ENCODE measurements around the gene TOMM6. TPM values are rescaled to one million over a fixed set of nuclear protein-coding genes. Genes with fewer than 3 reads are reported as not detected.
A peak's percentile ranks its signal among the peaks of the same experiment; 100 is the strongest.

Gene TOMM6
- total RNA-seq, 3 donors from 2014 or later (not counting 1 experiment from before 2014, with no cell fraction given), result 95.0 to 109 (median 96.6) TPM

DNA sequence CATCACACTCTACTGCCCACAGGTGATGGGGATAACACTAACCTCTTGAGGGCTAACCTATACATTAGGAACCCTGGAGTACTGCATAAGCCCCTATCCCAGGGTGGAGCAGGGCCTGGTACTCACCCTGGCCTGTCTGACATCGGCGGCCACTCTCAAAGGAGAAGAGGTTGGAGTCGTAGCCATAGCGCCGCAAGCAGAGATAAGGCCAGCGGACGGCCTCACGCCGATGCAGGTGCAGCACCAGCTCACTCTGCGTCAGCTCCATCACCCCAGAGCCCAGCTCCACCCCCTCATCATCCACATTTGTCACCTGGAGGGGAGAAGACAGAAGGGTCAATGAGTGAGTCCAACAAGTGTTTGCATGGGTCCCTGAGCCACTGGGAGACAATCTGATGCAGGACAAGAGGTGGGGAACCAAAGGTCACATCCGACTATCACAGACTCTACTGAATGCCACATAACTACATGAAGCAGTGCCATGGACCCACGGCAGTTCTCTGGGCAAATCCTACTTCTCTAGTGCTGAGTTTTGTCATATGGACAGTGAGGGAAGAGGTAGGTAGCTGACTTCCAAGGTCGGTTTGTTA is 12.1 kb upstream of the TOMM6 start:
- Mint-ChIP-seq H3K36me3 (peaks cover 13% of the 10 kb centered on the region), H3K4me1 (peaks cover 7 to 15% of the 10 kb centered on the region in 2 donors), H3K4me3 (no peak overlapping the region), H3K9me3 (no peaks in the 10 kb centered on the region), H3K27ac (no peak overlapping the region), H3K27me3 (ENCODE audit: low read depth in 2 of 2) (no peaks in the 10 kb centered on the region)
- no peak for DNase-seq
- no peak overlapping the region for H3K27ac ChIP-seq (ENCODE audit: low read length)
- no peak for ATAC-seq
- peaks cover 7% of the 10 kb centered on the region for H3K4me1 ChIP-seq (ENCODE audit: control insufficient read depth, insufficient read depth, low read length)
- intact Hi-C loops (cut with micrococcal nuclease), result no loop called here
- H3K9me3 ChIP-seq (ENCODE audit: control insufficient read depth, insufficient read depth, low read length), result no peaks in the 10 kb centered on the region
- no peak overlapping the region for H3K4me3 ChIP-seq (ENCODE audit: low read length)
- 97% methylated on average over 11 of the region's 13 CpGs for WGBS (ENCODE audit: insufficient coverage)
- peaks cover 37% of the 10 kb centered on the region for H3K36me3 ChIP-seq (ENCODE audit: control insufficient read depth, insufficient read depth, low read length)
- TF ChIP-seq, protein P1, sequence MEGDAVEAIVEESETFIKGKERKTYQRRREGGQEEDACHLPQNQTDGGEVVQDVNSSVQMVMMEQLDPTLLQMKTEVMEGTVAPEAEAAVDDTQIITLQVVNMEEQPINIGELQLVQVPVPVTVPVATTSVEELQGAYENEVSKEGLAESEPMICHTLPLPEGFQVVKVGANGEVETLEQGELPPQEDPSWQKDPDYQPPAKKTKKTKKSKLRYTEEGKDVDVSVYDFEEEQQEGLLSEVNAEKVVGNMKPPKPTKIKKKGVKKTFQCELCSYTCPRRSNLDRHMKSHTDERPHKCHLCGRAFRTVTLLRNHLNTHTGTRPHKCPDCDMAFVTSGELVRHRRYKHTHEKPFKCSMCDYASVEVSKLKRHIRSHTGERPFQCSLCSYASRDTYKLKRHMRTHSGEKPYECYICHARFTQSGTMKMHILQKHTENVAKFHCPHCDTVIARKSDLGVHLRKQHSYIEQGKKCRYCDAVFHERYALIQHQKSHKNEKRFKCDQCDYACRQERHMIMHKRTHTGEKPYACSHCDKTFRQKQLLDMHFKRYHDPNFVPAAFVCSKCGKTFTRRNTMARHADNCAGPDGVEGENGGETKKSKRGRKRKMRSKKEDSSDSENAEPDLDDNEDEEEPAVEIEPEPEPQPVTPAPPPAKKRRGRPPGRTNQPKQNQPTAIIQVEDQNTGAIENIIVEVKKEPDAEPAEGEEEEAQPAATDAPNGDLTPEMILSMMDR (IDR thresholded peaks at IDR 0.05), result no peak
- no peaks in the 10 kb centered on the region for H3K27me3 ChIP-seq (ENCODE audit: control insufficient read depth, insufficient read depth, low read length)

DNA sequence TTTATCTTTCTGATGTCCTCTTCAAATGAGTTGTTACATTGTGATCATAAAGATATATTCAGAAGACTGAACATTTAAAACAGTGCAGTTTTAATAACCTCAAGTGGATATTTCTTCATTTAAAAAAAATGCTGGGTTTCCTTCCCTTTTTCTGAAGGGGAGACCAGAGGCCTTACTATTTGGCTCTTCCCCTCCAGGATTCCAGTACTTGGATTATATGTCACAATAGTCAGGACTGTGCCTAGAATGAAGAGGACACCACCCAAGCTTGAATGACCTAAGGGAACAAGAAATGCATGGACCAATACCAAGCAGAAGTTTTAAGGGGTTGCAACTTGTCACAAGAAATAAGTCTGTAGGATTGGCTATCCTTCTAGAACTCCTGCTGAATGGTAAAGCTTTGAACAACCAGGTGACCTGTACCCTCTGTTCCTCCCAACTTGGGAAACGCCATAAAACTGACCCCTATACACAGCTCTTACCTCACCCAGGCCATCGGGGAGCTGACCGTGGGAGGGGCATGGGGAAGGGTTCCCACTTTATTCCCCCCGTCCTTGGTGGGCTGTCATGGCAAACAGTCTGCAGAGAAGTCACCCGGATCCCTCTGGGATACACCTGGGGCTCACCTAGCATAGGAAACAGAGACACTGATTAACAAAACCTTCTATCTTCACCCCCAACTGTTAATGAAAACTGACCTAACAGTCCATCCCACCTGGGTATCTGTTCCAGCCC is 9.8 kb upstream of the TOMM6 start:
- H3K4me3 ChIP-seq (ENCODE audit: low read length), result no peak overlapping the region
- H3K9me3 ChIP-seq (ENCODE audit: control insufficient read depth, insufficient read depth, low read length), result no peaks in the 10 kb centered on the region
- ATAC-seq (no peak), DNase-seq (no peak)
- H3K36me3 Mint-ChIP-seq, result peaks cover 13% of the 10 kb centered on the region
- H3K27ac Mint-ChIP-seq, result no peak overlapping the region
- 91% methylated on average over 5 of the region's 5 CpGs for WGBS (ENCODE audit: insufficient coverage)
- intact Hi-C loops (cut with micrococcal nuclease), result no loop called here
- TF ChIP-seq, protein P1 (IDR thresholded peaks at IDR 0.05), result no peak
- no peaks in the 10 kb centered on the region for H3K9me3 Mint-ChIP-seq
- H3K36me3 ChIP-seq (ENCODE audit: control insufficient read depth, insufficient read depth, low read length), result peaks cover 17% of the 10 kb centered on the region
- peaks cover 7 to 22% of the 10 kb centered on the region in 2 donors for H3K4me1 Mint-ChIP-seq
- H3K27me3 Mint-ChIP-seq (ENCODE audit: low read depth in 2 of 2), result peaks cover 0 to 3% of the 10 kb centered on the region in 2 donors
- no peaks in the 10 kb centered on the region for H3K27me3 ChIP-seq (ENCODE audit: control insufficient read depth, insufficient read depth, low read length)
- peaks cover 17% of the 10 kb centered on the region for H3K4me1 ChIP-seq (ENCODE audit: control insufficient read depth, insufficient read depth, low read length)
- H3K4me3 Mint-ChIP-seq, result peak overlapping the region; percentile 89
- H3K27ac ChIP-seq (ENCODE audit: low read length), result no peak overlapping the region

DNA sequence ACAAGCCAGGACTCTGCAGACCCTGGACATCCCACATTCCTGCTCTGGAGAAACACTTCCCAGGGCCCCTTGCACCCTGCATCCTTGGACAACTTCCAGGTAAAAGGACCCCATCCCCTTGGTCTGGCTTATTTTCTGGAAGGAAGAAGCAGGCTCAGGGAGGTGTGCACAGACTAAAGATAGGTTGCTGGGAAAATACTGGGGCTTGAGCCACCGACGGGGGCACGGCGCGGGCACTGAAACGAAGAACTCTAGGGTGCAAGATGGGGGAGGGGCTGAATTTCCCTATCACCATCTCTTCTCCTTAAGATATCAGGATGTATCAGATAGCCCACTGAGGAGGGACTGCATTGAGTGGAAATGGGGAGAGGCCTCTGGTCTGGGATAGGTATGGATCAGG is 8.6 kb upstream of the TOMM6 start:
- Histone ChIP-seq H3K9me3 (ENCODE audit: control insufficient read depth, insufficient read depth, low read length) (no peaks in the 10 kb centered on the region), H3K36me3 (ENCODE audit: control insufficient read depth, insufficient read depth, low read length) (peaks cover 14% of the 10 kb centered on the region), H3K4me3 (ENCODE audit: low read length) (no peak overlapping the region), H3K27me3 (ENCODE audit: control insufficient read depth, insufficient read depth, low read length) (no peaks in the 10 kb centered on the region), H3K27ac (ENCODE audit: low read length) (no peak overlapping the region), H3K4me1 (ENCODE audit: control insufficient read depth, insufficient read depth, low read length) (peaks cover 17% of the 10 kb centered on the region)
- DNase-seq (no peak), ATAC-seq (no peak)
- Mint-ChIP-seq H3K27ac (peak overlapping the region in 1 of 2 donors; percentile 80), H3K9me3 (no peaks in the 10 kb centered on the region), H3K4me3 (peak overlapping the region; percentile 89), H3K27me3 (ENCODE audit: low read depth in 2 of 2) (peaks cover 0 to 3% of the 10 kb centered on the region in 2 donors), H3K36me3 (peaks cover 12% of the 10 kb centered on the region), H3K4me1 (peaks cover 7 to 22% of the 10 kb centered on the region in 2 donors)
- TF ChIP-seq, protein P1 (IDR thresholded peaks at IDR 0.05), result no peak
- intact Hi-C loops (cut with micrococcal nuclease), result no loop called here
- 80% methylated on average over 2 of the region's 6 CpGs for WGBS (ENCODE audit: insufficient coverage)
